NCI-H128 (cell line): ENCODE data around the gene AHCYL2.
"Not testable (repeated sequence)": the region's sequence is repeated elsewhere in the genome, so short reads cannot be mapped to it uniquely, and the experiment has no call there.

Source experiments
- DNase-seq: peaks from one replicate; lab custom pipeline; 2025; ENCODE audit not compliant: unreplicated experiment; lab: John Stamatoyannopoulos, UW

Gene AHCYL2

DNA sequence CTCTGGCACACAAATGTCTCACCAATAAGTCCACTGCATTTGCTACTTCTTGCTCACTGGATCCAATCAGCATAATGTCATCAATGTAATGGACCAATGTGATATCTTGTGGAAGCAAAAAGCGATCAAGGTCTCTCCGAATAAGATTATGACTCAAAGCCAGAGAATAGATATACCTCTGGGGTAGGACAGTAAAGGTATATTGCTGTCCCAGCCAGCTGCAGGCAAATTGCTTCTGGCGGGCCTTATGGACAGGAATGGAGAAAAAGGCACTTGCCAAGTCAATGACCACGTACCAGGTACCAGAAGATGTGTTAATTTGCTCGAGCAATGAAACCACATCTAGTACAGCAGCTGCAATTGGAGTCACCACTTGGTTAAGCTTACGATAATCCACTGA is 222.6 kb downstream of the AHCYL2 start:
- not testable (repeated sequence) for DNase-seq

DNA sequence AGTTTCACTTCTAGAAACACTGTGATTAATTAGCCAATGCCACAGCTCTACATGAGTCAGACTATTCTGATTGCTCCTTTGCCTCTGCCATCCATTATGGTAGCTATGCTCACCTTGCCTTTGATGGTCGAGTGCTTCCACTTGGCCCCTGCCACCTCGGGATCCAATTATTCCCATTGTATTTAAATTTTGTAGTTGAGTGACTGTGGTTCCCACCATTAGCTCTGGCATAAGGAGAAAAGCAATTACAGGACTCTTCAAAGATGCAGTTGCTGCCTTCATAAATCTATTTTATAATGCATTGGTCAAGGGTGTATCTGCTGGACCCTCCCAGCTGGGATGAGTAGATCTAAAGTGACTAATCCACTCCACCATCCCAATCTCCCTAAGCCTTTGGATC is 223.8 kb downstream of the AHCYL2 start:
- DNase-seq = not testable (repeated sequence)

DNA sequence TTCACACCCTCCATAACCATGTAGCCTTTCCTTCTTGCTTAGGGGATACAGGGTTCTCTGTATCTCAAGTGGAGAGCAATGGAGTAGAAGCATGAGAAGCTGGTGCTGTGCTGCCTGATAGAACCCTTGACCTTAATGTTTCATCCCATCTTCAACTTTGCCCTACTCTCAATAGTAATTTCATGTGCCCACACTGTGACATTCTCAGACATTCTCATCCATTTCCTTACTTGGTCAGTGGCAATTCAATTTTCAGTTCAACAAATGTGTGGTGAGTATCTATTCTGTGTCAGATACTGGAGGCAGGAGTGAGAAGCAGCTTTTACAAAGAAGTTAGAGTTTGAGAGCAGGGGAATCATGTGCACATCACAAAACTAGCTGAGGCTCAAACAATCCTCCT is 225.5 kb downstream of the AHCYL2 start:
- DNase-seq = no peak

DNA sequence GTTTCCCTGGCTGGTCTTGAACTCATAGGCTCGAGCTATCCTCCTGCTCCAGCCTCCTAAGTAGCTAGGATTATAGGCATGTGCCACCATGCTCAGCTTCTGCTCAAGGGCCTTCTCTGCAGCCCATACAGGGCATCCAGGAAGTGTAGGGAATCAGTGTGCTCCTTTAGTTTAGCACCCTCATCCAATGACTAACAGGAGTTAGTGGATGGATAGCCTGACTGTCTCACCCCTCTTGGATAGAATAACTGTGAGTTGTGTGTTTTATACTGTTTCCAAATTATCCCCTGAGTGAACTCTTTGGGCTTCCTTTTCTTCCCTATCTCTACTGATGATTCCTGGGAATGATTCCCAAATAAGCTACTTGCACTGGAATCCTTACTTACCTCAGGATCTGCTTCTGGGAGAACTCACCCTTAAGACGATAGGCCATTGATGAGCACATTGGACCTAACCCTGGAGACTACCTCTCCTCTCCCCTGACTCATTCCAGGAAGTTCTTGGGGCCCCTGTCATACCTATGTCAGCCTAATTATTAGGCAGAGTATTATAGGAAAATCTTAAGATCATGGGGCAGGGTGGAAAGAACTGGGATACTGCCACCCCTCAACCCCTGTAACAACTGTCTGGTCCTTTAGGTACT is 227.9 kb downstream of the AHCYL2 start:
- DNase-seq = no peak

DNA sequence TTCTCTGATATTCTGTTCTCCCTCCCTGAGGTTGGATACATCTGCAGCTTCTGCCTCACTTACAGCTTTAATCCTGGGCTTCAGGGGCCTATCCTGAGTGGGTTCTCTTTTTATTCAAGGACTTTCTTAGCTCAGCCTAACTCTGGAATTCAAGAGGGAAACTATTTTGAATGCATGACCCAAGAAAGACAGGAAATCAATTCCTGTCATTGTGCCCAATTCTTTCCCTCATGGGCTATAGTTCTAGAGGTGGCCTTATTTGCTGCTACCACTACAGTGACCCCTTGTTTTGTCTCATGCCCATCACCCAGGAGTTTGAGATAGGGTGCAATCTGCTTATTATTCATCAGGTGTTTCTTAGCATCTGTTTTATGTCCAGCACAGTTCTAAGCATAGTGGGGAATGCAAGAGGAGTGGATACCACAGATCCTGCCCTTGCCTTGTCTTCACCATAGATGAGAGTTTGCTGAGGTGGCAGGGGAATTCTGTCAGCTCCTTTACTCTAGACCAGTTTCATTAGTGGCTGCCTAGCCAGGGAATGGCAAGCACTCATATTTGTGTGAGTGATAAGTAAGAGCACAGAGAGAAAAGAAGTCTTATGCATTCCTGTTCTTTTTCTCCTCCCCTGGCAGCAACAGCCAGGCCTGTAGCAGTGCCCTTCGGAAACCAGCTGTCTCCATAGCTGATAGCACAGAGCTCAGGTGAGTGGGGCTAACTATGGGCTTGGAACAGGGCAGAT is 228.8 kb downstream of the AHCYL2 start:
- no peak for DNase-seq

DNA sequence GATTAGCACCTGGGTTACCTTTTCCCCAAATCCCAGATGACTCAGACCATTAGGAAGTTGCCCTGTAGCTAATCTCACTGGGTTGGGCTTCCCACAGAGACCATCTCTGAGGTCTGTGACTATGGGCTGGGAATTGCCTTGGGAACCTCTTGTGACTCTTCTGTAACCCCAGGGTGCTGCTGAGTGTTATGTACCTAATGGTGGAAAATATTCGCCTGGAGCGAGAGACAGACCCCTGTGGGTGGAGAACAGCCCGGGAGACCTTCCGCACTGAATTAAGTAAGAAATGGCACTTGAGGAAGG is 229.4 kb downstream of the AHCYL2 start:
- DNase-seq = no peak

DNA sequence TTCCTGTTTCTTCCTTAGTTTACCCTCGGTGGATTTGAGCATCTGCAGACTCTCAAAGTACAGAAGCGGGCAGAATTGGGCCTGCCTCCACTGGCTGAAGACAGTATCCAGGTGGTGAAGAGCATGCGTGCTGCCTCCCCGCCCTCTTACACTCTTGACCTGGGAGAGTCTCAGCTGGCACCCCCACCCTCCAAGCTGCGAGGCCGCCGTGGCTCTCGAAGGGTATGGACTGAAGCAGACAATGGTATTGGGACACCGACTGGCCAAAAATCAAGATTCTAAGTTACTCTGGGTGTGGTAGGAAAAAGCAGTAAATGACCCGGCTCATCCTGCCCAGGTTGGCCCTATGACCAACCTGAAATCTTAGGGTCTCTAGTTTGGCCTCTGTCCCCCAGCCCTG is 231.6 kb downstream of the AHCYL2 start:
- no peak for DNase-seq

DNA sequence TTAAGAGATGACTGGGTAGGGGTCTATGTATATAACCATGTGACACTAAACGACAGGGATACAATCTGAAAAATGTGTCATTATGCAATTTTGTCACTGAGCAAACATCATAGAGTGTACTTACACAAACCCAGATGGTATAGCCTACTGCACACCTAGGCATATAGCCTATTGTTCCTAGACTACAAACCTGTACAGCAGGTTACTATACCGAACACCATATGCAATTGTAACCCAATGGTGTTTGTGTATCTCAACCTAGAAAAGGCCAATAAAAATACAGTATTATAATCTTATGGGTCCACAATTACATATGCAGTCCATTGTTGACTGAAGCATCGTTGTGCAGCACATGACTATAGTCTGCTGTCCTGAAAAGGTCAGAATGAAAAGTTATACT is 232.3 kb downstream of the AHCYL2 start:
- DNase-seq = no peak

DNA sequence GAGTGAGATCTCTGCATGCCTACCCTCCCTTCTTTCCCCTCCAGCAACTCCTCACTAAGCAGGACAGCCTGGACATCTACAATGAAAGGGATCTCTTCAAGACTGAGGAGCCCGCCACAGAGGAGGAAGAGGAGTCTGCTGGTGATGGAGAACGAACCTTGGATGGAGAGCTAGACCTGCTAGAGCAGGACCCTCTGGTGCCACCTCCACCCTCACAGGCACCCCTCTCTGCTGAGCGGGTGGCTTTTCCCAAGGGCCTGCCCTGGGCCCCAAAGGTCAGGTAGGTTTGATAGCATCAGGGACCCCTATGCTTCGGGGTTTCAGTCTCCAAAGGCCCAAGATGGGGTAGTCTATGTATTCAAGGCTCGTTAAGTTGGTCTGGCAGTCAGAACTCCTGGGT is 233.3 kb downstream of the AHCYL2 start:
- no peak for DNase-seq

DNA sequence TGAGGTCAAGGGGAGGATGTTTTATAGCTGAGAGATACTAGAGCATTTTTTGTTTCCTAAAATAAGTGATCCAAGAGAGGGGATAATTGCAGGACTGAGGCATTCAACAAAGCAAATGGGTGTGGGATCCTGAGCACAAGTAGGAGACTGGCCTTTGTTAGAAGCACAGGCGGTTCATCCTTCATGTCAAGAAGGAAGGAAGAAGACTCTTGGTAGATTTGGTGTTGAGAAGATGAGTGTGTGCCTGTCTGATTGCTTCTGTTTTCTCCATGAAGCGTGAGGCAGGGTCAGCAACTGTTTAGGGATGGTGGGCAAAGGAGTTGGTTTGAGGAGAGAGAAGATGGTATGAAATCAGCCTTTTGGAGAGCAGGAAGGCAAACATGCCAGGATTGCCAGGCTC is 237.0 kb downstream of the AHCYL2 start:
- no peak for DNase-seq

DNA sequence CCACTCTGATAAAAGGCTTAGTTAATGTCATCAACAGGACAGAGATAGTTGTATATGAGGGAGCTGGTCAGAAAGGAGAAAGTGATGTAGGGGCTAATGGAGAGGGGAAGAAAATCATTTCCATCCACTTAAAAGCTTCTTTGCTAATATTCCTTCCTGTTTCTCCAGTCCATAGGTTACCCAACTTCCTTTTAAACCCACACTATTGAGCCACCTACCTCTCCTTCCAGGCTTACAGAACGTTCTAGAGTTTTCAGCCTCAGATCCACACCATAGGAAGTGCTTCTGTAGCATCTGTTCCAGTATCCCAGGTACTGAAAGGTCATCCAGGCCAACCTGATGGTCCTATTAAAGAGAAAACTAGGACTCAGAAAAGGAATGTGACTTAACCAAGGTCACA is 237.6 kb downstream of the AHCYL2 start:
- DNase-seq = no peak

DNA sequence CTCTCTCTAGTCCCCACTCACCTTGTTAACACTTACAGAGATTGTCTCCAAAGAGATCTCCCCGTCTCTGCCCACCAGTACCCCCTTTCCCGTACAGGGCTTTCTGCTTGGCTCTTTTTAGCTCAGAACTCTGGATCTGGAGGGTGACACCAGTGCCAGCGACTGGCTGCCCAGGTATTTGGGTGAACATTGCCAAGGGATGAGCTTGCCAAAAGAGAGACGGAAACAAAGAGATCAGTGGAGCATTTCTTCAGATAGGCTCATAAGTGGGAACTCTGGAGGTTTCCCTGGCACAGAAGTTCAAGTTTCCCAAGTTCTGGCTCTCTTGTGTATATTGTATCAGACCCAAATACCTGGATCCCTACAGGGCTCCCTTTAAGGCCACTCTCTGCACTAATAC is 239.4 kb downstream of the AHCYL2 start:
- no peak for DNase-seq

DNA sequence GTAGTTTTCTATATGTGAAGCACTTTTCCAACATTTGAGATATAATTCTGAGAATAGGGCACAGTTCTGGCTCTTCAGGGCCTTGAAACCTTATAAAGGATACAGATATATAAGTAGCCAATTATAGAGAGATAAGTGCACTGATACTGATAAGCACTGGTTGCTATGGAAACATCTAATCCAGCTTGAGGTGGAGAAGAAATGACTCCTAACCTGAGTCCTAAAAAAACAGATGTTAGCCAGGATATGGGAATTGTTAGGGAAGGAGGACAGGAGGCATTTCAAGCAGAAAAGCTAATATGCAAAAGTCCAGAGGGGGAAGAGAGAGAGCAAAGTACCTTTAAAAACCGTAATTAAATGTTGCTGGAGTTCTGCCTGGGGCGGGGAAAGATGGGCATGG is 240.2 kb downstream of the AHCYL2 start:
- no peak for DNase-seq

DNA sequence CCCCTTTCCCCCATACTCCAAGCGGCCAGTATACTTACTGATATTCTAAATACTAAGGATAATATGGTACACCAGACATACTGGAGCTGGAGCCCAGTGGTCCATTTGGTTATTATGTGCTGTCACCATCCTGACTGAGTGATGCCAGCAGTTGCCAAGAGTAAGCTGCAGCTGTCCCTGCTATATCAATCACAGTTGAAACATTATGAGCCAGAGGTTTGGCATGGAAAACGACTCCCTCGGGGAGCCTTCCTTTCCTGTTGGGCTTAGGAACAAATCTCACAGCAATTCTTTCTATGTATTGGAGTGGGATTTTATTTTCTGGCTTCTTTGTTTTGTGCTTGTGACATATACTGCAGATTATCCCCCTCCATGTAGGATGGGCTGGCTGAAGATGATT is 242.0 kb downstream of the AHCYL2 start:
- no peak for DNase-seq

DNA sequence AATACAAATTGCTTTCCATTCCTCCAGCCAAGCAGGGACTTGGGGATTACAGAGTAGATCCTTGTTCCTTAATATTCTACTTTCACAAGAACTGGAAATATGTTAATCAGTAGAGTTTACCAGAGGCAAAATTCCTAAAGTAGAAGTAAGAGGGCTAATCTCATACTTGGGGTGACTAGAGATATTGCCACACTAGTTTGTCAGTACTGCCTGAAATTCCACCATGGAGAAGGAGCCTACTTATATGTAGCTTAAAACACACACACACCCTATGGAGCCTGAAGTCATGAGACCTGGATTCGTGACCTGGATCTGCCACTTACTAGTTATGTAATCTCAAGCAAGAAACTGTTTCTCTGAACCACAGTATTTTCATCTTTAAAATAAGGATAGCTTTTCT is 243.3 kb downstream of the AHCYL2 start:
- no peak for DNase-seq

DNA sequence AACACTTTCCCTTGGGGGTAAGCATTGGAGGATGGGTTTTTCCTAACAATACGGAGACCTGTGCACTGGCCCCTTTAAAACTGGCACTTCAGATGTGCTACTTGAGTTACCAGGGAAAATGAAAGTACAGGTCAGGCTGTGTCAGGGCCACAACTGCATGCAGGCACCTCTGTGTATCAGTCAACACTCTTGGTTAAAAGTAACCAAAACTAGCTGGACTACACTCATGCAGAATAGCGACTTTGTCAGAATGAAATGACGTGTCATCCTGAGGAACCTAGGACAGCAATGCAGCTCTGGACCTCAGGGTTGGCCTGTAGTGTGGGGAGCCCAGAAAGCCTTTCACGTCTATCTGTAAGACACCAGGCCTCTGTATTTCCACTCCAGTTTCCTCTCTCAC is 243.7 kb downstream of the AHCYL2 start:
- no peak for DNase-seq

DNA sequence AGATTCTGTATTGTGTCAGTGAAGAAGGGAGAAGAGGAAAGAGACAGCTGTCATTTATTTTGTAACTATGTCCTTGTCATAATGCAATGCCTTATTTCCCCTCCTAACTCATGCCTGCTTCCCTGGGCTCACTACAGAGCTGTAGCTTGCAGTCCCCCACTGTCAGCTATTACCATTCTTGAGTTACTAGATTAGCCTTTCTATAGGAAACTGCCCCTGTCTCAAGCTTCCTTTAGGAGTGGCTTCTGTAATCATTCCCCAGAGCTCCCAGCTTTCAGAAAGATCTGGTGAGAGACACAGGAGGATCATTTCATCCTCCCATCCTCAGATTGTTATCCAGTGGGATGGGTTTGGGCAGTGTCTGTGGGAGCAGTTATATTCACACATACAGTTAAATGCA is 245.1 kb downstream of the AHCYL2 start:
- no peak for DNase-seq

DNA sequence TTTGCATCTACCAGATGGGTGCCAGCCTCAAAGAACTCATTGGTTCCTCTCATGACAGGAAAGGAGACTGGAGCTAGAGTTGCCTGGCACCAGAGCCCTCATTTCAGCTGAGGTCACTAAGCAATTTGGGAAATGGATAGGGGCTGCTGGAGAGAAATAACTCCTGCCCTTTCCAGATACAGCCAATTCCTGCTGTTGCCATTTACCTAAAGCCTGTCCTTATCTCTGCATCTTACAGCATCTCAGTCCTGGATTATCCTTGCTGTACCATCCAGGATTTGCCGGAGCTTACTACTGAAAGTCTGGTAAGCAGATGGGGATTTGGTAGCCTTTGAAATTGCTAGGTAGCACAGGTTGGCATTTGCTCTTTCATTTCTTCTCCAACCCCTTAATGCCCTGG is 245.6 kb downstream of the AHCYL2 start:
- DNase-seq = no peak

DNA sequence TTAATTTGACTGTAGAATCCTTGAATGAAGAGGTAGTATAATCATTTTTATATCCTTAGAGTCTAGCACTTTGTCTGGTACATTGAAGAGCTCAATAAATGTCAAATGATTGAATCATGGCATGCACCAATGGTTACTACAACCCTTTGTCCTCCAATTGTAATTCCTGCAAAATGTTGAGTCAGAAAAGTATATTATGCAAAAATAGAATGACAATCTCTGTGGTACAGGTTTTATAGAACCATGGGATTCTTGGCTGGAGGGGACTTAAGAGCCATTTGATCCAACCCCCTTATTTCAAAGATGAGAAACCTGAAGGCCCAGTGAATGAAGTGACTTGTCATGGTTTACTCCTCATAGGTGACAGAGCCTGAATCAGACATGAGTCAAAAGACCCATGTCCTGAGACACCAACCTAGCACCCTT is 246.6 kb downstream of the AHCYL2 start:
- DNase-seq = no peak

DNA sequence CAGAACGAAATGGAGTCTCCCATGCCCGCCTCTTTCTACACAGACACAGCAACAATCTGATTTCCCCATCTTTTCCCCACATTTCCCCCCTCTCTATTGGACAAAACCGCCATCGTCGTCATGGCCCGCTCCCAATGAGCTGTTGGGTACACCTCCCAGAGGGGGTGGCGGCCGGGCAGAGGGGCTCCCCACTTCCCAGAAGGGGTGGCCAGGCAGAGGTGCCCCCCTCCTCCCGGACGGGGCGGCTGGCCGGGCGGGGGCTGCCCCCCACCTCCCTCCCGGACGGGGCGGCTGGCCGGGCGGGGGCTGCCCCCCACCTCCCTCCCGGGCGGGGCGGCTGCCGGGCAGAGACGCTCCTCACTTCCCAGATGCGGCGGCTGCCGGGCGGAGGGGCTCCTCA is 251.1 kb downstream of the AHCYL2 start:
- not testable (repeated sequence) for DNase-seq

DNA sequence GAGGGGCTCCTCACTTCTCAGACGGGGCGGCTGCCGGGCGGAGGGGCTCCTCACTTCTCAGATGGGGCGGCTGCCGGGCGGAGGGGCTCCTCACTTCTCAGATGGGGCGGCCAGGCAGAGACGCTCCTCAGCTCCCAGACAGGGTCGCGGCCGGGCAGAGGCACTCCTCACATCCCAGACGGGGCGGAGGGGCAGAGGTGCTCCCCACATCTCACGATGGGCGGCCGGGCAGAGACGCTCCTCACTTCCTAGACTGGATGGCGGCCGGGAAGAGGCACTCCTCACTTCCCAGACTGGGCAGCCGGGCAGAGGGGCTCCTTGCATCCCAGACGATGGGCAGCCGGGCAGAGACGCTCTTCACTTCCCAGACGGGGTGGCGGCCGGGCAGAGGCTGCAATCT is 251.6 kb downstream of the AHCYL2 start:
- DNase-seq = not testable (repeated sequence)
